HG03469 (cell line): ENCODE measurements around the gene NCR3LG1.

Experiments used
- ATAC-seq: cut with Tn5 transposase; IDR thresholded peaks from one replicate; pipeline ENCODE4 v1.9.1; 2021; ENCODE audit warnings: mild to moderate bottlenecking, moderate library complexity, moderate number of reproducible peaks; ENCODE audit not compliant: unreplicated experiment

NCR3LG1 gene

DNA sequence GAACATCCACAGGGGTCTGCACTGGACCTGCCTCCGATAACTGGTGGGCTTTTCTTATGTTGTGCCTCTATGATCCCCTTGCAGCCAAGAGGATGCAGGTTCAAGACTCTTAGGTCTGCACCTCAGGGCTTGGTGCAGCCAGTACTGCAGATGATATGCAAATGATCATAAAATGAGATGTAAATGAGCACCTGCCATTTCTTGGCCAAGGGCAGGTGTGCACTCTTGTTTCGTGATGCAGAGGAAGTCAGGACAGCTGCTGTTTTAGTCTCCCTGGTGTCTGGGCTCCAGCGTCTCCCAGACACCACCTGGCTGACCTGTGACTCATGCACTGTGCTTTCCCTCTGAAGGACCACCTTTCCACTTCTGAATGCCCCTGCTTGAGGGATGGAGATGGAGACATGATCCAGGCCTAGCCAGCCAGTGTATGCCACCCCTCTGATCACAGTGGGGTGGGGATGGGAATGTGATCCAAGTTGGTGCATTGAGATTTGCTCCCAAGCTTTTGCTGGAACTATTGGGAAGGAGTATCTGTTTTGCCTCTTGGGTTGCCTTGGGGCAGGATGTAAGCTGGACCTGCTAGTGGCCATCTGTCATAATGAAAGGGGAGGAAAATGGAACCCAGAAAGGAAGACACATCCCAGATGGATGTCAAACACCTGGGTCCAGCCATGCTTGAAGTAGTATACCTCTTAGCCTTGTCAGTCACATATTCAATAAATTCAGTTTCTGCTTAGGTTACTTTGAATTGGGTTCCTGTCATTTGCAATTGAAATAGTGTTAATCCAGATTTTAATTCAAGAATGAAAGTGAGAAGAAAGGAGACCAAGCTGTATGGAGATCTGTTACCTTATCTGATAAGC lies 40.1 kb downstream of the NCR3LG1 start:
- ATAC-seq, result no peak

DNA sequence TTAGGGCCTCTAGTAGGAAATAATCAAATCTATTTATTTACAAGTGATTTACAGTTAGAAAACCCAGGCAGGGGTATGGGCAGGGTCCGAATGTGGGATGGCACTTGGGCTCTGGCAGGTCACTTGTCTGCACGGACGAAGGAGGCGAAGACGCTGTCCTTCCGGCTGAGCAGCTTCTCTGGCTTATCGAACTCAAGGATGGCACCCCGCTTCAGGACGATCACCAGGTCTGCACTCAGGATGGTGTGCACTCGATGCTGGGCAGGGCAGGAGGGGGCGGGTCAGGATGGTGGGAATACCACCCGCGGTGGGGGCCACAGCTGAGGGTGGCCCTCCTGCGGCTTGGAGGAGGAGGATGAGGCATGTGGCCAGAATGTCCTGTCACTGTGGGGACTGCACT lies 41.3 kb downstream of the NCR3LG1 start:
- no peak for ATAC-seq

- ATAC-seq, result no peak
Measured at GRCh38 chr11:17393472-17393871, 41.9 kb downstream of the NCR3LG1 start.

DNA sequence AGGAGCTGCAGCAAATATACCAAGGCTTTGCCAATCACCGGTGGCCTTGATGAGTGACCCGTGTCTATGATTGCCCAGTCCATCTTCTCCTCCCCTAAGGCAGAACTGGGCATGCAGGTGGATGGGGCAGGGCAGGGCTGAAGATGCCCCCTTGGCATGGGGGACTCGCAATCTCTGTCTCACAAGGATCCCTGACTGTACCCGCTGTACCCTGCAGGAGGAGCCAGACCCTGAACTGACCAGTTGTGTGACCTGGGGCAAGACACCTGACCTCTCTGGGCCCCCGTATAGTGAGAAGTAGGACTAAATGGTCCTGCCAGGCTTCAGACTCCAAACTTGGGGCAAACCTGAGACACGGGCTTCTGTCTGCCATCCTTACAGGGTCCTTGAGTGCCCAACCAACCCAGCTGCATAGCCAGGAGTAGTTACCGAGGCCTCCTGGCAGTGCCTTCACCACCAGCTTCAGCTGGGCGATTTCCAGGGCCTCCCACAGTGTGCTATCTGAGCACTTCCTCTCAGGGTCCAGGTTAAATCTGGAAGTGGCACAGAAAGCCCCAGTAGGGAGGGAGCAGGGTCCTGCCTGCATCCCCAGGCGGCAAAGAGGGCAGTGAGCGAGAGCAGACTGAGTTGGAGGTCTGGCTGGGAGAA lies 43.3 kb downstream of the NCR3LG1 start:
- ATAC-seq, result no peak

DNA sequence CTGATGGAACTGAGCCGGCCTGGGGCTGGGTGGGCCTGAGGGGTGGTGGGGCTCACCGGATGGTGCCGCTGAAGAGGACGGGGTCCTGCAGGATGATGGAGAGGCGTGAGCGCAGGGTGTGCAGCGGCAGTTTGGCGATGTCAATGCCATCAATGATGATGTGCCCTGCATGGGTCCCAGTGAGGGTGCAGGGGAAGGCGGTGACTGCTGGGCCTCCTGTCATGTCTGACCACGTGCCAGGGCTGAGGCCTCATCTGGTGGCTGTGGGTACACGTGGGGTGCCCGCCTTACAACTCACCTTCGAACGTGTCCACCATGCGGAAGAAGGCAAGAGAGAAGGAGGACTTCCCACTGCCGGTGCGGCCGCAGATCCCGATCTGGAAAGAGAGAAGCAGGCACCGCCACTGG lies 44.0 kb downstream of the NCR3LG1 start:
- no peak for ATAC-seq

GRCh38 chr11:17395978-17396377 lies 44.4 kb downstream of the NCR3LG1 start:
- no peak for ATAC-seq

- ATAC-seq, result no peak
Measured at GRCh38 chr11:17396598-17397310, 45.2 kb downstream of the NCR3LG1 start.

- no peak for ATAC-seq
Measured at GRCh38 chr11:17397311-17398002, 45.9 kb downstream of the NCR3LG1 start.

DNA sequence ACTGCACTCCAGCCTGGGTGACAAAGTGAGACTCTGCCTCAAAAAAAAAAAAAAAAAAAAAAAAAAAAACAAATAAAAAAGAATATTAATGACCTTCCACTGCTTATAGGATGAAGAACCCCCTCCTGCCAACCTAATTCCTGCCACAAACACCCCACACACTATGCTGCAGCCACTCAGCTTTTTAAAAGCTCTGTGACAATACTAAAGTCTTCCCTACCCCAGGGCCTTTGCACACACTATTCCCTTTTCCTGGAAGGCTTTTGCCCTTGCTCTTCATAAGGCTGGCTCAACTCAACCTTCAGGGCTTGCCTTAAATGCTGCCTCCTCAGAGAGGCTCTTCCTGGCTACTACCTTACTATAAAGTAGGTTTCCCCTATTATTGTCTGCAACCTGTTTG lies 47.6 kb downstream of the NCR3LG1 start:
- no peak for ATAC-seq

DNA sequence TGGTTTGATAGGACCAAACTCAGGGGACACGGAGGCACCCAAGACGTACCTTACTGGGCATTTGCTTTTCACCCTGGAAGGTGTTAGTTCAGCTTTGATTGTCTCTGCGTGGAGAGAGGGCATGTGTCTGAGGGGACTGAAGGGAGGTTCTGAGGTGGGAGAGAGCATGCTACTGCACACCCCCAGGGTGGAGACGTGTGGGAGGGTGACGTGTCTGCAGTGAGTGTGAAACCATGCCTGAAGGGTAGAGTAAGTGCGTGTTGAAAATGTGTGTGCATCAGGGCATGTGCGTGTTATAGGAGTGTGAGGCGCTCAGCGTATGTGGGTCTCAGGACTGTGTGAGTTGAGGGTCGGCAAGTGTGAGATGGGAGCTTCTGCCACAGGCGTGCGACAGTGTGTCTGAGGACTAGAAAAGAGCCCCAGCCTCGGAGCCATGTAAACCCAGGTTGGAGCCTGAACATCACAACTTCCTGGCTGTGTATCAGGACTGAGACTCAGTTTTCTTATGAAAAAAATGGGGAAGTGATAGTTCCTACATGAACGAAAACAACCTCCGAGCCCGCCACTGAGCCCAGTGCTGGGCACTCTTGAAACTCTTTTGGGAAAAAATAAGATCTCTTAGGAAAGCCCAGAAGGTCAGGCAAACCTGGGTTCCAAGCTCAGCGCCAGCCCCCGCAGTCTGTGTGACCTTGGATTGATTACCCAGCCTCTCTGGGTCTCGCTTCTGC lies 48.6 kb downstream of the NCR3LG1 start:
- no peak for ATAC-seq

DNA sequence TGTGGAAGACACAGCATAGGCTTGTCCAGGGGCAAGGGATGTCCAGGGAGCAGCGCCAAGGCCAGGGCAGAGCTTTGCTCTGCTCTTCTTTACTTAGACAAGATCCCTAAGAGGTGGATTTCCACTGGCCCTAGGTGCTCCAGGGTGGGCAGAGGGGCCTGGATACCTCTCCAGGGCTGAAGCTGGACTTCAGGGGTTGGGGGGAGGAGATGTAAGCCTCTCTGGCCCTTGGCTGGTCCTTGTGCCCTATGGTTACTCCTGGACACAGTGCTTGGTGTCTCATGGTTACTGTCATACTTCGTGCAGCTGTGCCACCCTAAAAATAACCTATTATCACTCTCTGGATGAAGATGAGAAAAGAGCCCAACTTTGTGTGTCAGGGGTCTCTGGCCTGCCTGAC lies 49.7 kb downstream of the NCR3LG1 start:
- no peak for ATAC-seq

DNA sequence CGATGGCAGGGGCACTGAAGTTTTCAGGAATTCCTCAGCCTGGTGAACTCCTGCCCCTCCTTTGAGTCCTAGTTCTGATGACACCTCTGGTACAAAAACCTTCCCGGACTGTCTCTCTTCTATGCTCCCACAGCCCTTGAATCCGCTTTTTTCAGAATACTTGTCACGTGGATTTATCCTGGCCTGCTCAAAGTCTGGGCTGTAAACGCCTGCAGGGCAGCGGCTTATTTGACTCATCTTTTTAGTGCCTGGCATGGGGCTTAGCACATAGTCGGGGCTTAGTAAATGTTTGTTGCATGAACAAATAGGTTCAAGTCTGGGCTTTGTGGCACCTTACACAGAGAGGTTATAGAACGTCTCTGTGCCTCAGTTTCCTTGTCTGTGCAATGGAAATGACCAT lies 50.2 kb downstream of the NCR3LG1 start:
- no peak for ATAC-seq

GRCh38 chr11:17402486-17402885 lies 50.9 kb downstream of the NCR3LG1 start:
- ATAC-seq, result no peak

DNA sequence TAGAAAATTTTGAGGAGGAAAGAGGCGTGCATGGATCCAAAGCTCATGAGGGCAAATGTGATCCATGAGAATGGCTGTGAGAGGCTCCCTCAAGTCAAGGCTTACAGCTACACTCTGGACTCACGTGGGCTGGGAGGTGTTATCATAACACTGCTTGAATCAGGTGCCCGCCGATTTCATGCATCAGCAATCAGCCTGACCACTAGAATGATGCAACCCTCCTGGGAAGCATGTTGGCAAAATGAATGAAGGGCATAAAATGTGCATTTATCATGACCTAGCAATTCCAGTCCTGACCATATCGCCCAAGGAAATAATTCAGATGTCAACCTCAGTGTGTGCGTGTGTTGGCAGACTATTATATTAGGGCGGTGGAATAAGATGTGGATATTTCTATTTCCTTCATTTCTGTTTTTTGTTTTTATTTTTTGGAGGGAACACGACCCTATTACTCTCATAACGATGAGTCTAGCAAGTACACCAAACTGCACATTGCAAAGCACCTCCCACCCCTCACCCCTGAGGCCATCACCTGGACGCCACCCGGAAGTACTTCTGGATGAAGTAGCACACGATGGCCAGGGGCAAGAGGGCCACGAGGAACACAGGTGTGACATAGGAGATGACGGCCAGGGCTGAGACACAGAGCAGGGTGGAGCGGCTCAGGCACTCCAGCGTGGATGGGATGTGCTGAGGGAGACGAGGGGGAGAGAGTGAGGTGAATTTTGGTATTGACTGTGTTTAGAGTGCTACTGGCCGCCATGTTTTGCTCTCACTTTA lies 52.6 kb downstream of the NCR3LG1 start:
- ATAC-seq, result no peak

DNA sequence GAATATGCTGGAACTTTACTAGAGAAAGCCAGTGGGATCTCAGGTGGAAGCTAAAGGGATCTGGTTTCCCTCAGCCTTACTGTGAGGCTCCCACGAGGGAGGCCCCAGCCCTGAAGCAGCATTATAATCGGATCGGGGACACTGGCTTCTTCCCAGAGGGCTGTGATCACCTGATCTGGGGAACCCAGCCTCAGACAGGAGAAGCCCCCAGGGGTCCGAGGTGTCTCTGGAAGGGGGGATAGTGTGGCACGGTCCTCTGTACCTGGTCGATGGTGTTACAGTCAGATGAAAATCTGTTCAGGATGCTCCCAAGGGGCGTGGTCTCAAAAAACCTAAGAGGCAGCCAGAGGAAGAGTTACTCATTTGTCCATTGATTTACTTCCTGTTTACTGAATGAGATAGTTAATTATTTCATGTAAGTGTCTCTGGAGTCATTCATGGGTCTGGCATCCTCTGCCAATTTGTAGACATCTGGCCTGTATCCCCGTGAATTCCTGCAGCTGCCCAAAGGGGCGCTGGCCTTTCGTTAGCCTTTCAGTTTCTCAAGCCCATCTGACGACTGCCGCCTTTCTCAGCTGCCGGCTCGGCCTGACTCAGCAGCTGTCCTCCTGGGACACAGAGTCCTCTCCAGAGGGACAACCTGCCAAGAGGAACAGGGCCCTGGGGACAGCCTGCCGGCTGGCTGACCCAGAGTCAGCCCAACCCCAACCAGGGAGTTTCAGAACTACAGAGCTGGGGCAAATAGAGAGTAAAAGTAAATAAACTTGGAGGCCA lies 53.8 kb downstream of the NCR3LG1 start:
- ATAC-seq, result no peak

GRCh38 chr11:17406082-17406817 lies 54.6 kb downstream of the NCR3LG1 start:
- no peak for ATAC-seq

DNA sequence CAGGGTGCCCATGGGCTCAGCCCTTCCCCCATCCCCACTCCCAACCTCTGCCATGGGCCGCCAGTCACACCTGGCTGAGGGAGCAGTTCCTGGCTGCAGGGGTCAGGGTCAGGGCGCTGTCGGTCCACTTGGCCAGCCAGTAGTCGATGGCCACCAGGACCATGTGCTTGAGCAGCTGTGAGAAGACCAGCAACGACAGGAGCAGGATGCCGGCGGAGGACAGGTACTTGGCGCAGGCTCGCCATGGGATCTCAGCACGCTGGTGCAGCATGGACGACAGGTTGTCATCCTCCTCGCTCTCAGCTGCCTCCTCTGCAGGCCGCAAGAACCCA lies 55.2 kb downstream of the NCR3LG1 start:
- no peak for ATAC-seq

GRCh38 chr11:17407575-17407974 lies 56.0 kb downstream of the NCR3LG1 start:
- ATAC-seq, result no peak
